Smooth muscle cell (in vitro differentiated cells): ENCODE results near the gene SYCE3. TPM values are rescaled to one million over a fixed set of nuclear protein-coding genes. Genes with fewer than 3 reads are reported as not detected.

Experiments used
- DNase-seq: peaks from one replicate; lab custom pipeline; 2025; ENCODE audit not compliant: unreplicated experiment; lab: John Stamatoyannopoulos, UW
- H2AFZ ChIP-seq: fragments of 200-600 bp; sonication (generic); 2 replicates; pipeline ENCODE4 v1.6.0; 2016; ENCODE audit warnings: antibody characterized with exemption, low read depth, mild to moderate bottlenecking
- H3F3A ChIP-seq: fragments of 200-600 bp; sonication (generic); 2 replicates; pipeline ENCODE4 v1.6.0; 2017; ENCODE audit warnings: antibody characterized with exemption, low read depth
- H3K27ac ChIP-seq: fragments of 200-600 bp; sonication (generic); 2 replicates; pipeline ENCODE4 v1.5.1; 2016; ENCODE audit warnings: low read depth, mild to moderate bottlenecking
- H3K27me3 ChIP-seq: fragments of 200-600 bp; sonication (generic); 2 replicates; pipeline ENCODE4 v1.6.1; 2016; ENCODE audit warnings: low read depth, mild to moderate bottlenecking
- H3K36me3 ChIP-seq: fragments of 200-600 bp; sonication (generic); 2 replicates; pipeline ENCODE4 v1.5.1; 2016; ENCODE audit warnings: low read depth
- H3K4me1 ChIP-seq: fragments of 200-600 bp; sonication (generic); 2 replicates; pipeline ENCODE4 v1.5.1; 2016; ENCODE audit warnings: low read depth
- H3K4me2 ChIP-seq: fragments of 200-600 bp; sonication (generic); 2 replicates; pipeline ENCODE4 v1.6.0; 2016; ENCODE audit warnings: mild to moderate bottlenecking
- H3K4me3 ChIP-seq: fragments of 200-600 bp; sonication (generic); 2 replicates; pipeline ENCODE4 v1.5.1; 2016; ENCODE audit warnings: mild to moderate bottlenecking
- H3K79me2 ChIP-seq: fragments of 200-600 bp; sonication (generic); 2 replicates; pipeline ENCODE4 v1.6.0; 2016; ENCODE audit warnings: low read depth, mild to moderate bottlenecking
- H3K9ac ChIP-seq: fragments of 200-600 bp; sonication (generic); 2 replicates; pipeline ENCODE4 v1.6.0; 2016; ENCODE audit warnings: low read depth
- H3K9me3 ChIP-seq: fragments of 200-600 bp; sonication (generic); replicated peaks from 2 replicates; pipeline ENCODE4 v1.5.1; 2016; ENCODE audit warnings: low read depth
- H4K20me1 ChIP-seq: fragments of 200-600 bp; sonication (generic); 2 replicates; pipeline ENCODE4 v1.6.0; 2016; ENCODE audit warnings: low read depth
- CTCF ChIP-seq: fragments of 200-600 bp; sonication (generic); IDR thresholded peaks from 2 replicates; pipeline ENCODE4 v1.5.1; 2017; ENCODE audit warnings: borderline replicate concordance, mild to moderate bottlenecking, antibody characterized with exemption; ENCODE audit not compliant: insufficient read depth, poor library complexity, severe bottlenecking
- WGBS: methylation state at CpG from one replicate; pipeline ENCODE4 v1.1.7; 2016; ENCODE audit warnings: low lambda C conversion rate; 5-methylcytosine and 5-hydroxymethylcytosine counted together
- polyA plus RNA-seq: library from polyadenylated mRNA; unstranded; fragments of >200 nt; fragmentation: Nextera tagmentation; extraction: Ambion mirVana; gene quantifications from 2 replicates; pipeline ENCODE4 v1.2.1, GENCODE V29; 2016
- total RNA-seq: library from RNA; depleted of rRNA; stranded (reverse); fragments of >200 nt; gene quantifications from 2 replicates; pipeline ENCODE4 v1.2.3, GENCODE V29; 2014

The SYCE3 gene
- total and polyA plus RNA-seq, 2 experiments from 2014 or later, result not detected

- Histone ChIP-seq H3K9me3 (no peaks in the 10 kb centered on the region), H3K9ac (no peak overlapping the region), H3F3A (no peaks in the 10 kb centered on the region), H3K4me2 (no peak overlapping the region), H3K79me2 (no peaks in the 10 kb centered on the region), H3K4me3 (no peak overlapping the region), H4K20me1 (no peaks in the 10 kb centered on the region), H2AFZ (no peak overlapping the region), H3K4me1 (no peaks in the 10 kb centered on the region), H3K36me3 (peaks cover 3% of the 10 kb centered on the region), H3K27ac (no peak overlapping the region), H3K27me3 (no peaks in the 10 kb centered on the region)
- no peak for TF ChIP-seq CTCF
- no peak for DNase-seq
- WGBS, result 98% methylated on average over 12 of the region's 12 CpGs
These were observed 8.1 kb upstream of the SYCE3 start for GRCh38 chr22:50570861-50571260.

GRCh38 chr22:50569896-50570535 is 7.3 kb upstream of the SYCE3 start:
- Histone ChIP-seq H3K9ac (no peak overlapping the region), H3K27ac (no peak overlapping the region), H3K4me2 (no peak overlapping the region), H4K20me1 (no peaks in the 10 kb centered on the region), H3K79me2 (no peaks in the 10 kb centered on the region), H3K4me1 (no peaks in the 10 kb centered on the region), H3K36me3 (peaks cover 3% of the 10 kb centered on the region), H3F3A (no peaks in the 10 kb centered on the region), H3K27me3 (no peaks in the 10 kb centered on the region), H2AFZ (no peak overlapping the region), H3K9me3 (no peaks in the 10 kb centered on the region), H3K4me3 (no peak overlapping the region)
- DNase-seq, result no peak
- TF ChIP-seq CTCF, result no peak
- 96% methylated on average over 12 of the region's 13 CpGs for WGBS

GRCh38 chr22:50569041-50569459 is 6.3 kb upstream of the SYCE3 start:
- H3K27me3 ChIP-seq, result no peaks in the 10 kb centered on the region
- no peaks in the 10 kb centered on the region for H4K20me1 ChIP-seq

More at GRCh38 chr22:50569041-50569459, 6.3 kb upstream of the SYCE3 start:
- no peak overlapping the region for H3K9ac ChIP-seq
- H3K36me3 ChIP-seq, result peaks cover 3% of the 10 kb centered on the region
- no peaks in the 10 kb centered on the region for H3K9me3 ChIP-seq
- H3K4me3 ChIP-seq, result no peak overlapping the region
- H3K27ac ChIP-seq, result no peak overlapping the region
- H3K4me2 ChIP-seq, result no peak overlapping the region
- no peak for TF ChIP-seq CTCF
- 98% methylated on average over 8 of the region's 8 CpGs for WGBS
- DNase-seq, result no peak
- no peaks in the 10 kb centered on the region for H3K79me2 ChIP-seq
- no peak overlapping the region for H2AFZ ChIP-seq
- H3F3A ChIP-seq, result no peaks in the 10 kb centered on the region
- no peaks in the 10 kb centered on the region for H3K4me1 ChIP-seq
